DLD1 (cell line): ENCODE data around the gene GPHA2.
"Not testable (repeated sequence)": the region's sequence is repeated elsewhere in the genome, so short reads cannot be mapped to it uniquely, and the experiment has no call there.

Experiments used
- in situ Hi-C: cut with HindIII; loops from 2 replicates; pipeline ENCODE4 v1.10.0; 2017; ENCODE audit warnings: low sequenced_read_pairs

GPHA2 gene, protein sequence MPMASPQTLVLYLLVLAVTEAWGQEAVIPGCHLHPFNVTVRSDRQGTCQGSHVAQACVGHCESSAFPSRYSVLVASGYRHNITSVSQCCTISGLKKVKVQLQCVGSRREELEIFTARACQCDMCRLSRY

GRCh38 chr11:64935359-64936081 is at the start of gene GPHA2:
Gene GPHA2, minus strand, starts transcription at chr11:64935893. Its CDS starts 433 bp downstream, at chr11:64935460.
- in situ Hi-C loops = no loop called here

DNA sequence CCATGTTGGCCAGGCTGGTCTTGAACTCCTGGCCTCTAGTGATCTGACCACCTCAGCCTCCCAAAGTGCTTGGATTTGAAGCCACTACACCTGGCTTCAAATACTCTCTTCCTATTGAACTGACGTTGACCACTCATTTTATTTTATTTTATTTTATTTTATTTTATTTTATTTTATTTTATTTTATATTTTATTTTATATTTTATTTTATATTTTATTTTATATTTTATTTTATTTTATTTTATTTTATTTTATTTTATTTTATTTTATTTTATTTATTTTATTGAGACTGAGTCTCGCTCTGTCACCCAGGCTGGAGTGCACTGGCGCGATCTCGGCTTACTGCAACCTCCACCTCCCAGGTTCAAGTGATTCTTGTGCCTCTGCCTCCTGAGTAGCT is 47.6 kb upstream of the GPHA2 start:
- in situ Hi-C loops = not testable (repeated sequence)

DNA sequence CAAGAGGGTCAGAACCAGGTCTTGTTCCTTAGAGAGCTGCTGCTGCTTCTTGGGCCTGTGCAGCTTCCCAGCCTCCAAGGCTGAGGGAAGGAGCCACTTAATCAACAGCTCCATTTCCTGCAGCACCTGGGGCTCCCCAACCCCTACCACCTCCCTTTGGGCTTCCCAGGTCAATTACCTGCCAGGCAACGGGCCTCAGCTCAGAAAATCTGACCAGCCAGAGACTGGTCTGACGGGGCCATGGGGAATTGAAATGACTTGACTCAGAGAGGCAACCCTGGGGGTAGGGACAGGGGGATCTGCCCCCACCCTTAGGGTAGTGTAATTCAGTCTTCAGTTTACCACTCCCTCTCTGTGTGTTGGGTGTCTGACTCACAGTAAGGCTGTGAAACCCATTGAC is 41.0 kb upstream of the GPHA2 start:
- in situ Hi-C loops = no loop called here

- in situ Hi-C loops = no loop called here
These were observed 38.4 kb upstream of the GPHA2 start for GRCh38 chr11:64974124-64974523.

GRCh38 chr11:64971421-64972233 is 35.9 kb upstream of the GPHA2 start, which contains the start of gene MAJIN:
Gene MAJIN, minus strand, starts transcription at chr11:64972108. Its CDS starts 12,703 bp downstream, at chr11:64959405.
- in situ Hi-C loops = no loop called here

- in situ Hi-C loops = no loop called here
These were observed 35.0 kb upstream of the GPHA2 start for GRCh38 chr11:64970731-64971151.

- in situ Hi-C loops = no loop called here
These were observed 33.5 kb upstream of the GPHA2 start for GRCh38 chr11:64969209-64969608.

GRCh38 chr11:64967375-64967774 is 31.7 kb upstream of the GPHA2 start:
- in situ Hi-C loops = no loop called here

GRCh38 chr11:64963072-64963631 is 27.5 kb upstream of the GPHA2 start:
- in situ Hi-C loops = no loop called here

DNA sequence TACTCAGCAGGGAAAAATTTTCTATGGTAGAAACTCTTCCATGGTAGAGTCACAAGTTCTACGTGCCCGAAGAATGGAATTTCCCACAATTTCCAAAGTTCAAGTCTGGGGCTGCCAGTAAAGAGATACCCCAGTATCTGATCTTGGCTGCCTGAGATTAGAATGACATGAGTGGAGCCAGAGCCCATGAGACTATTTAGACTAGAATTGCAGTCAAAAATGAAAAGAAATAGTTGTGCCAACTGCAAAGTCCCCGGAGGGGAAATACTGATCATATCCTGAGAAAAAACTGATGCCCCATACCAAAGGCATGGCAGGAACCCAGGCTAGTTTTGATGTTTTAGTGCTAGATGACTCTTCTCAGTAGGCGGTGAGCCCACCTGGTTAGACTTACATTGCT is 25.0 kb upstream of the GPHA2 start:
- in situ Hi-C loops = no loop called here

- in situ Hi-C loops = no loop called here
These were observed 23.8 kb upstream of the GPHA2 start for GRCh38 chr11:64959498-64959897.

GRCh38 chr11:64954201-64954600 is 18.5 kb upstream of the GPHA2 start:
- in situ Hi-C loops = no loop called here

DNA sequence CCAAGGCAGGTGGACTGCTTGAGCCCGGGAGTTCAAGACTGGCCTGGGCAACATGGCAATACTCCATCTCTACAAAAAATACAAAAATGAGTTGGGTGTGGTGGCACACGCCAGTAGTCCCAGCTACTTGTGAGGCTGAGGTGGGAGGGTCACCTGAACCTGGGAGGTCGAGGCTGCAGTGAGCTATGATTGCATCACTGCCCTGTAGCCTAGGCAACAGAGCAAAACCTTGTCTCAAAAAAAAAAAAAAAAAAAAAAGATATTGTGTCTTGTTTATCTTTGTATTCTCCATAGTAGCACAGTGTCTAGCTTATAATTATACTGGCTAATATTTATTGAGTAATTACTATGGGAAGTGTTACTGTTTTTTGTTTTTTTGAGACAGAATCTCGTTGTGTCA is 15.8 kb upstream of the GPHA2 start:
- in situ Hi-C loops = no loop called here

- in situ Hi-C loops = no loop called here
These were observed 11.6 kb upstream of the GPHA2 start for GRCh38 chr11:64947208-64947814.

DNA sequence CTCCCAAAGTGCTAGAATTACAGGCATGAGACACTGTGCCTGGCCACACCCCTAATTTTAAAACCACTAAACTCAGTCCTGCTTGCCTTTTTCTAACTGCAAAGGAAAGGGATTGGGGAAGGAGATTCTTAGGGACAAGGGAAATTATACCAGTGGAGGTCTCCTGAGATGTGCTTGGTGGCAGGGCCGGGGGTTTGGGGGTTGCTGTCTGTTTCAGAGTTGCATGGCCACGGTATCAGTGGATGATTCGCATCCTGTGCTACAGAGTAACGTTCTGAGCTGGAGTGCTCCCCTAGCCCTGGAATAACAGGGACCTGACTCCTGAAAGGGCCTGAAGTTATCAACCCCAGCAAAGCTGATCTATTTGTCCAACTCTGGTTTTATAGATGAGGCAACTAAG is 846 bp upstream of the GPHA2 start:
- in situ Hi-C loops = no loop called here

- in situ Hi-C loops = no loop called here
These were observed 873 bp downstream of the GPHA2 start for GRCh38 chr11:64934682-64935358.

DNA sequence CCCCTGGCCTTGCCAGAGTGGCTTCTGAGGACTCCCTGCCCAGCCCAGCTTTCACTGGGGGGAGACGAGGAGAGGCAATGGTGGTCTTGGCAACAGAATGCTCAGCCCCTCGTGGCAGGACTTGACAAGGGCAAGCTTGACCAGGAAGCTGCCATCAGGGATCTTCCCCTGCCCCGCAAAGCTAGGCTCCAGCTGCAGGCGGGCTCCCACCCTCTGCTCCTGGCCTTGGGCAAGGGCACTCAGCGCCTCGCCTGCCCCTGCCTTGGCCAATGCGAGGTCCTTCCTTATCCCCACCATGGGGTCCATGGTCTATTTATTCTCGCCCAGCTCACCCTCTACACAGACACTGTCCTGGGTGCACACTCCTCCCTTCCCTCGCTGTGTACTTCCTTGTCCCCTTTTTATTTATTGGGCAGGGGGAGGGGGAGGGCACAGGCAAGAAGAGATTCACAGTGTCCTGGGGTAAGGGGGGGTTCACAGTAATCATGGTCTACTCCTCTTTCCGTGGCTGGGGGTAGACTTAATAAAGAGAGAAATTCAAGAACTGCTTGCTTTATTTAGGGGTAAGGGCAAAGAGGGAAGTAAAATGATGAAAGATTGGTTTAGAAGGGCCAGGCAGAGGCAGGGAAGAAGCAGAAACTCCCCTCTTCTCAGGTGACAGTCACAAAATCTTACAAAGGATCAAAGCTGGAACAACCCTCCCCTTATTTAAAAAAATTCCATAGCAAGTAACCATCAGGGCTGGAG is 1.6 kb downstream of the GPHA2 start:
- in situ Hi-C loops = no loop called here

DNA sequence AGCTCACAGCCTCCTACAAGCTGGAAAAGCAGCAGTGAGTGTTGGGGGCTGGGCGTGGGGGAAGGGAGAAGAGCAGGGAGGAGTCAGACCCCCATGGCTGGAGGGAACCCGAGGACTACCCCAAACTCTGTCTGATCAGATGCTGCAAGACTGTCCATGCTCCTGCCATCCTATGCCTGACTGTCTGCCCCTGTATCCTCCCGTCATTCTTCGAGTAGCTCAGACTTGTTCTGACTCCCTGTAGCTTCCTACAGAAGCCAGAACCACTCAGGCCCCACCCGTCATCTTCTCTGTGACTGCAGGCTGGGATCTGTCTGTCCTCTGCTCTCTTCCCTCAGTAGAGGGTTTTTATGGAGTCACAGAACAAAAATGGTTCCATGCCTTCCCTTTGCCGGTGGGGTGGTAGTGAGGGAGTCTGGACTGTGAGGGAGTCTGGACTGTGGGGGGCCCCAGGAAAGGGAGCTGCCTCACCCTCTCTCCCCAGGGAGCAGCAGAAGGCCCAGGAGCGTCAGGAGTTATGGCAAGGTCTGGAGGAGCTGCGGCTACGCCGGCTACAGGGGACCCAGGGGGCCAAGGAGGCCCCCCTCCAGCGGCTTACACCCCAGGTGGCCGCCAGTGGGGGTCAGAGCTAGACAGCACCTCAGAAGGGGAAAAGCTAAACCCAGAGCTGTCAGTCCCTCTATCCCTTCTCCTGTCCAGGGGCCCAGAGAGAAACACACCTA is 2.3 kb downstream of the GPHA2 start:
- in situ Hi-C loops = no loop called here

GRCh38 chr11:64932324-64932723 is 3.4 kb downstream of the GPHA2 start:
- in situ Hi-C loops = no loop called here
